Activated T-helper 1 cell treated with Interleukin-2 at 50 U/mL for 16 hours (primary cell): ENCODE results near the gene WNT9B.

Source experiments
- DNase-seq: peaks from one replicate; pipeline ENCODE4 v3.0.0-alpha.2; 2020; ENCODE audit warnings: low read depth

WNT9B gene

GRCh38 chr17:46857600-46857999 lies 6.2 kb downstream of the WNT9B start:
- no peak for DNase-seq

- no peak for DNase-seq
These were observed 8.6 kb downstream of the WNT9B start for GRCh38 chr17:46859996-46860395.

- DNase-seq: no peak
These were observed 11.6 kb downstream of the WNT9B start for GRCh38 chr17:46862949-46863348.

- DNase-seq: no peak
These were observed 12.2 kb downstream of the WNT9B start for GRCh38 chr17:46863383-46864121.

GRCh38 chr17:46865100-46865499 lies 13.7 kb downstream of the WNT9B start:
- DNase-seq: no peak

- no peak for DNase-seq
These were observed 14.9 kb downstream of the WNT9B start for GRCh38 chr17:46866325-46866724.

- DNase-seq: no peak
These were observed 15.4 kb downstream of the WNT9B start for GRCh38 chr17:46866747-46867146.

GRCh38 chr17:46868689-46869187 lies 17.4 kb downstream of the WNT9B start:
- DNase-seq: no peak

GRCh38 chr17:46869296-46869695 lies 17.9 kb downstream of the WNT9B start:
- no peak for DNase-seq

- DNase-seq: no peak
These were observed 18.8 kb downstream of the WNT9B start for GRCh38 chr17:46869975-46870803.

GRCh38 chr17:46872421-46872820 lies 21.0 kb downstream of the WNT9B start:
- DNase-seq: no peak

- no peak for DNase-seq
These were observed 22.7 kb downstream of the WNT9B start for GRCh38 chr17:46873941-46874645.

GRCh38 chr17:46874906-46875305 lies 23.5 kb downstream of the WNT9B start:
- DNase-seq: no peak

- DNase-seq: no peak
These were observed 24.5 kb downstream of the WNT9B start for GRCh38 chr17:46875849-46876352.

GRCh38 chr17:46876353-46876887 lies 25.0 kb downstream of the WNT9B start:
- DNase-seq: no peak

- no peak for DNase-seq
These were observed 25.5 kb downstream of the WNT9B start for GRCh38 chr17:46876926-46877325.

GRCh38 chr17:46877466-46877865 lies 26.1 kb downstream of the WNT9B start:
- no peak for DNase-seq

GRCh38 chr17:46878055-46878454 lies 26.7 kb downstream of the WNT9B start:
- DNase-seq: no peak

GRCh38 chr17:46879101-46879500 lies 27.7 kb downstream of the WNT9B start:
- DNase-seq: no peak

- DNase-seq: no peak
These were observed 29.6 kb downstream of the WNT9B start for GRCh38 chr17:46881015-46881414.

GRCh38 chr17:46882666-46883065 lies 31.3 kb downstream of the WNT9B start:
- DNase-seq: no peak

- DNase-seq: no peak
These were observed 32.6 kb downstream of the WNT9B start for GRCh38 chr17:46883871-46884520.
